GM19397 (cell line): ENCODE data around the gene FSTL1.

Source experiments
- ATAC-seq: cut with Tn5 transposase; IDR thresholded peaks from one replicate; pipeline ENCODE4 v1.9.1; 2021; ENCODE audit warnings: mild to moderate bottlenecking, moderate library complexity; ENCODE audit not compliant: unreplicated experiment

Gene FSTL1

DNA sequence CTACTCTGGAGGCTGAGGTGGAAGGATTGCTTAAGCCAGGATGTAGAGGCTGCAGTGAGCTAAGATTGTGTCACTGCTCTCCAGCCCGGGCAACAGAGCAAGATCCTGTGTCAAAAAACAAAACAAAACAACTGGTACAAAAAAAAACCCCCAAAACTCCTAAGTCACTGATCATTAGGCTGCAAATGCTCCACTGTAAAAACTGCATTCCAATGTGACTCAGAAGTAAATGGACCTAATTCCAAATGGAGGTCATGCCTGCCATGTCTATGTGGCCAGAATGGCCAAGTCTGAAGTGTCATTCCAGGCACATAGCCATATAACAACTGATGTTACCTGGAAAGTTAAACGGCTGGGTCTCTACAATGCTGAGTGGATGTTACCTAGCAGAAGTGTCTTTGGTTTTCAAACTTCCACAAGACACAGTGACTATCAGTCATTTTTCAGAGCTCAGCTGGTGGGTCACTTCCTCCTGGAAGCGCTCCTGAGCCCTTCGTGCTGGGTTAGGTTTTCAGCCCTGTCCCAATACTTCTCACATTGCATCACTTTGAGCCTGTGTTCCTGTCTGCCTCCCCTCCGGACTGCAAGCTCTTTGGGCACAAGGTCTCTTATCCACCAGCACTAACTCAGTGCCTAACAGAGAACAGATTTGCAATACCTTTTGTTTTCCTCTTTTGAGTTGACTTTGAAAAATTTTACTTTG is 10.6 kb downstream of the FSTL1 start:
- no peak for ATAC-seq

DNA sequence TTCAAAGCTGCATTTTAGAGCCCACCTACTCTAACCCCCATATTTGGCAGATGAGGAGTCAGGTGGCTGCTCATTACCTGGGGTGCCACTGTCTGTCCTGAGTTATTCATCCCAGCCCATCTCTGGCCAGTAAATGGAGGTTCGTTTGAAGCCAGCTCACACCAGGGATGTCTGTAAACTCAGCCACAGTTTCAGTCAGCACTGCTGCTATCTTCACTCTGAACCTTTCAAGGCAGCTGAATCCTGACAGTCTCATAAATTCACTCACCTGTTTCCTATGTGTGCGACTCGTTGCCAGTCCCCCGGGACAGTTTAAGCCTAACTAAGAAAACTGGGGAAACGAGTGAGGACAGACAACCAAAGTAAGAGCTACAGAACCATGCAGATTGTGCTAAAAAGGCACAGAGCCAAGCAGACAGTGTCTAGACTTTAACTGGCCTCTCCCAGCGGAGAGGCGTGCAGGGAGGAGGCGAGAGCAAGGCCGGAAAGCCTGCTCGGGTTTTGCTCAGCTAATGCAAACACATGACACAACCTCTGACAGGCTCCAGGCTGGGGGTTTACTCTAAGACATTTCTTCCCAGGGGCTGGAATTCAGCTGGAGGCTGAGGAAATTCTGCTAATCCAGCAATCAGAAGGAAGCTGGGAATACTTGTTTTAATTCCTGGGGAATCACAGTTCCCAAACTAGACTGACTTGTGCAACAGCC is 12.0 kb downstream of the FSTL1 start:
- ATAC-seq, result no peak

DNA sequence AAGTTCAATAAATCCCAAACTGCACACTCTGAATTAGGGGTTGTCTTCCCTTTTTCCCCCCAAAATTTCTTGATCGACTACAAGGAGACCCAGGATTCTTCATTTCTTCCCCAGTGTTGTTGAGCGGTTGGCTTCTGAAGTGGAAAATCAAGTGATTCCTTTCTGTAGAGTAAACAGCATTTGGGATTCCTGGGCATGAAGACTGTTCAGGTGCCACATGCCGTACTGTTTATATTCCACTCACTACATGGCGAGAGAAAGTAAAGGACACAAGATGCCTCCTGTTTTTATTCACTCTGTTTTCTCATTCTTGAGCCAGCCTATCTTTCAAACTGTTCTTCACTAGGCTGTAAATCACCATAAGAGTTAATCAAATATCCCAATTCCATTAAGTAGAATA is 12.6 kb downstream of the FSTL1 start:
- no peak for ATAC-seq

DNA sequence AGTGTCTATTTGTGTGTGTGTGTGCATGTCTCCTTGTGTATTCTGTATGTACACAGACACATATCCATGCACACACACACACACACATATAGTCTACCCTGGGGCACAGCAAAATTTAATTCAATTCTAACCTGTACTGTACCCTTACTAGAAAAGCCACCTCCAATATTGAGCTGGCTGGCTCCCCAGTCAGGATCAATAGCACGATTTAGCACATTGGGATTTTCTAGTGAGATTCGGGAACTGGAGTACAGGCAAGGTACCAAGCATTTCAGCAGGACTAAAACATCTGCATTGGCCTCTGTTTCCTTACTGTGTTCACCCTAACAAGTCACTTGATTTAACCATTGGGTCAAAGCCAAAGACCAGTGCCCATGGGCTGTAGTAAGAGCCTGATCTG is 13.2 kb downstream of the FSTL1 start:
- no peak for ATAC-seq

DNA sequence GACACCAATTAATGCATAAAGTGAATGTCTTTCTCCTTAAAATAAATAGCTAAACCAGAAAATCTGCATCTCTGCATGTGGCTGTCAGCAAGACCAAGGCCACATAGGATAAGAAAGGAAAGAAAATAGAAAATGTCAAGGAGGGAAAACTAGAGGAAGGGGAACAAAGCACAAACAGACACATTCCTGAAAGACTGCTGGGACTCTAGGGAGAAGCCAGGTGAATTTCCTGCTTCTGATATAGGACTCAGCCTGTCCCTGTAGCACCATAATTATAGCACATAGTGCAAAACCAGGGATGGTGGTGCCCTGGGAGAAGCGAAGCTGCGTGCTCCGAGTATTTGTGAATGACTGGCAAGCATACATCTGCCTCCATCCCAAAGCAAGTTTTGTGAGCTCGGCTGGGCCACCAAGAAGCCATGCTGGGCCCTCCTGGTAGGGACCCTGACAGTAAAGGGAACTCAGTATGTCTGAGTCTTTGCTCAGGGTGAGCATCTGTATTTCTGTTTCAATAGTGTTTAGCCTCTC is 14.2 kb downstream of the FSTL1 start:
- ATAC-seq, result no peak

DNA sequence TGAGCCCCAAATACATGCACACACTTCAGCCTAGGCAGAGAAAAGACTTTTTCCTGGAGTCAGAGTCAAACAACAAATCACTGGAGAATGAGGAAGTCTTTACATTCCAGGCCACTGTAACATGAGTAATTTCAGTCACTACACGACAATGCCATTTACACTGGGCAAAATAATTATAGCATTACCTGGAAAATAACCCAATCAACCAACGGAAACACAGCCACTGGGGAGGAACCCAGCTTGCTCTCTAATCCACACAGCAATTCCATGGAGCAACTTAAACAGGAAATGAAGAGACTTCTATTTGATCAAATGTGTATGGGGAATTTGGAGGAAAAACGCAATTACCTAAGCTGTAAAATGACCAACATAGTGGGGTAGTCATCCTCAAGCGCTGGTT is 15.2 kb downstream of the FSTL1 start:
- ATAC-seq, result no peak

DNA sequence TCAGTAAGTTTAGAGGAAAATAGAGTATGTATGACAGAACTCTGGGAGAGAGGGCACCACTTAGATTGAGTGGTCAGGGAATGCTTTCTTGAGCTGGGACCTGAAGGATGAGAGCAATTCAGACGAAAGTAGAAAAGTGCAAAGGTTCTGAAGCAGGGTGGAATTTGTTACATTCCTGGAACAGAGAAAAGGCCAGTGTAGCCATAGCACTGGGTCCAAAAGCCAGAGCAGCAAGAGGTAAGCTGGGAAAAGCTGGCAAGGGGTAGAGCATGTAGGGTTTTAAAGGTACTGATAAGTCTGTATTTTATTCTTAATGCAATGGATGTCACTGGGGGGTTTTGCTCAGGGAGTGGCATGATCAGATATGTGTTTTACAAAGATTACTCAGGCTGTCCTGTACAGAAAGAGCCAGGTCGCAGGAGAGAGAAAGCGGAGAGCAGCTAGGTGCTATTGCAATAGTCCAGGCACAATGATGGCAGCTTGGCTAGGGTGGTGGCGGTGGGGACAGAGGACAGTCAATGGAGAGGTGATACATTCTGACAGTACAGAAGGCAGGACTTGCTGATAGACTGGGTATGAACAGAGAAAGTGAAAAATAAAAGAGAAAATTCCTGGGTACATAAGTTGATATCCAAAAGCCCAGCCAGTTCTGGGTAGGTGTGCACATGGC is 17.0 kb downstream of the FSTL1 start:
- no peak for ATAC-seq

DNA sequence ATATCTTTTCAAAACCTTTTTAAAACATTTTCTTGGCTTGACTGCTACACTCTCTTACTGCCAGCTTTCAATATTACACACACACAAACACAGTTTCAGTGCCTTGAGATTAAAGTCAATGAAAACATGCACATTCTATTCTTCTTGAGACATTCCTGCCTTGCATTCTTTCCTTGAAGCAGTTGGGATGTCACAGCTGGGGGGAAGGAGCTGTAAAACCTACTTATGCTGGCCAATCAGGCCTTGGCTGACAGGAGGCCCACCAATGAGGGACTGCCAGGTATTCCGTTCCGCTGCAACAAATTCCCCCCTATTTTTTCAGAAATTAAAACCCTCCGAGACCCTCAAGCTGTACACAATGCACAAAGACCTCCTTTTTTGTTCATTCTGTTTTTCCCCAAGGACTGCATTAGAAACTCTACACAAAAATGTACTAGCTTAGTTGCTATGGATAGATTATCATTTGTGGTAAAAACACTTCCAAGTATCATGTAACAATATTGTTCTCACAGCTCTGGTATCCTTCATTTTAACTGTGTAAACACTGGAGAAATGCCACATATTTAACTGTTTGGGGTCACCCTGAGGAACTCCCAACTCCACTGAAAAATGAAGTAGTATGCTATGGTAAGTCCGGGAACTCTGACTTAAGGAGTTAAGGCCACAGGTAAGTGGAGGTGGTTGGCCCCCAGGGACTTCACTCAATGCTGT is 18.5 kb downstream of the FSTL1 start:
- no peak for ATAC-seq

DNA sequence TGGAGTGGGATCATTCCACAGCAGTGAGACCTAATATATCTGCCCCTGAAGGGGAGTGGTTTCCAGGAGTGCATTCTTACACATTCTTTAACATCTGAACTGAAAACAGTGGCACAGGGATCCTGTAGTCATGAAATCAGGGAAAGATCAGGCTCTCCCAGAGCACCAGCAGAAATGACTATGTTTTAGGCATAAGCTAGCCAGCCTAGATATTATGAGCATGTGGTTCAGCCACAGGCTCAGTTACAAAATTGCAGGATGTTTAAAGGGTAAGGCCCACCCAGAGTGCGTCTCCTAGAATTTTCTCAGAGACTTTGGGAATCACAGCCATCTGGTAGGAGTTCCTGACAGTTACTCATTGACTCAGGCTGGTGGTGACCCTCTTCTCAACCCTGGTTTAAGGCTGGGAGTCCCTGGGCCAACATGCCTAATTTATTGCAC is 20.9 kb downstream of the FSTL1 start:
- no peak for ATAC-seq

DNA sequence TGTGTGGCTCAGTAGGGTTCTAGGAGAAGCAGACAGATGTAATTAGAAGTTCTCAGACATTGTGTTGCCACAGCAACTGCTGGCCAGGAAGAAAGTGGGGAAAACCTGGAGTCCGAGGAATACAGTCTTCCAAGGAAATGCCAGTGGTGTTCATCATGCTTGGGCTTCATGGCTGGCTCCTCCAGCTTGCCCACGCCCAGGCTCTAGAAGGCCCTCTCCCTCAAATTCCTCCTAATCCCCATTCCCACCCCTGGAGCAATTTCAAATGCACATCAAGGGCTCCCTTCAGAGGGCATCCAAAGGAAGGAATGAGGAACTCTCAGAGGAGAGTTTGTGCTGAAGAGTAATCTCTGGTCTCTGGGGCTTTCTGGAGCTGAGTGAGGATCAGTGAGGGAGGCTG is 21.9 kb downstream of the FSTL1 start:
- no peak for ATAC-seq

DNA sequence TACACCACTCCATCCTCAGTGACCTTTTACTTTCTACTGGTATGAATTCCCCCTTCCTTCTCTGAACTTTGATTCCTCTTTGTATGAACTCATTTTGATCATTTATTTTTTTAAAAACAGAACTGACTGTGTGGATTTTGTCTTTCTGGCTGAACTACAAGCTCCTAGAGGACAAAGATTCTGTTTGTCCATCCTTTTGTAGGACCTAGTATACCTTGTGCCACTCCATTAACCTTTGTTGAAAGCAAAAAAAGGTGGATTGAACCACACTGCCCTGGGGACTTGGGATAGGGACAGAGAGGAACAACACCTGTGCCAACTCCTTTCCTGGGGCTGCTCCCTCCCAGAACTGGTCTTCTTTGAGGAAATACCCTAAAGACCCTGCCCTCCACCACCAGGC is 23.6 kb downstream of the FSTL1 start:
- no peak for ATAC-seq

DNA sequence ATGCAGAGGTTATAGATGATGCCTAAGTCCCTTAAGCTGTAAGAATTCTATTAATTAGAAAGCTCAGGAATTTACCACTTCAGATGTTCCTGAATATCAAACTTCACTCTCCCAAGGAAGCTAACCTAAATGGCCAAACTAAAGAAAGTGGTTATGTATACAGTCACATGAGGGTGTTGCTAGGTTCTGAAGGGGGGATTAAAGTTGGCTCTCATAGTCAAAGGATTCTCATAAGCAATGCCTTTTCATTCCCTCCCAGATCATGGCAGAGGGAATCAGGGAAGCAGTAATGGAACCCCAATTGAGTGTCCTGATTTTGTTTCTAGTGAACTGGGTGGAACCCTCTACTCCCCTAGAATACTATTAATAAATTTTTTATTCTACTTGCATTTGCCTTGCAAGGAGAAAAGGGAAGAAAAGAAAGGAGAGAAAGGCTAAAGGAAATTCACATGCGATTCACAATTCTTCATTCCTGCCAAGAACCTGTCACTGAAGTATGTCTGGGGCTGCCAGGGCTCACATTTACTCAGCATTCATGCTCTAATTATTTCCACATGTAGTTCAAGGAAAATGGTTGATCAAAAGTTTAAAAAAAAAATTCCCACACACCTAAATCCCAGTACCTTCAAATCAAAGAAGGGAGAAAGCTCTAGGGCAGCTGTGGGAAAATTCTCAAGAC is 25.1 kb downstream of the FSTL1 start:
- no peak for ATAC-seq

DNA sequence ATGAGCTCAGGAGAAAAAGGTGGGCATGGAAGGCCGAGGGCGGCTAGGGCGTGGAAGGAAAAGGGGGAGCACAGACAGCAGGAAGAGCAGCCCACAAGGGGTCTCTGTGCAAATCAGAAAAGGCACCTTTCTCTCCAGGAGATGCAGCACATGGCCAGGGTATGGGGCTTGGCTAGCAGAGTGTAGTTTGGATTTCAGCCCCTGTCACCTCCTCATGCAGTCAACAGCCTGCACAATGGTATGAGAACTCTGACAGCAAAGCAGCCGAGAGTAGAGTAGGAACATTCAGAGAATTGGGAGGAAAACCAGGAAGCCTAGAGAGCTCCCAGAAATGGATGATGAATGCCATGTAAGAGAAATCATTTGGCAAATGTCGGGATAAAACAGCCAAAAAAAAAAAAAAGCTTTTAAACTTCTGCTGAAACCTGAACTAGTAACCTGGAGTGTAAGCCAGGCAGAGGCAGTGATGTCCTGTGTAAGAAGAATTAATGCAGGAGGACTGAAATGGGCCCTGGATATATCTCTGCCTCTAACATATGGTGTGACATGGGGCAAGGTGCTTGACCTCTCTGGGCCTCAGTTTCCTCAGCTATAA is 25.7 kb downstream of the FSTL1 start:
- ATAC-seq, result no peak

DNA sequence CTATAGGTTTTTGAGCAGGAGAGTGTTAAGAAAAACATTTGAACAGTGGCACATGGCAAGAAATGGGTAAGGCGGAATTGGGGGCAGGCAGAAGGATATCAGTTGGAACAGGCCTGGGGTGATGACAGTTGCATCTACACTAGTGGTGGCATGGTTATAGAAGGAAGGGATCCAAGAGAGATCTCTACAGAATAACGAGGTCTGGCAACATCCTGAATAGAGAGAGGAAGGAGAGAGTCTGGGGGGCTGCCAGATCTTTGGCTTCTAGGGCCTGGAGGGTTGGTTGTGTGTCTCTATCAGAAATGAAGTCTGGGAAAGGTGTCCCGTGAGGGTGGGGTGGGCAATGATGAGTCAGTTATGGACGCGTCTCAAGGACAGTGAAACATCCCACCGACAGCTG is 26.3 kb downstream of the FSTL1 start:
- no peak for ATAC-seq

DNA sequence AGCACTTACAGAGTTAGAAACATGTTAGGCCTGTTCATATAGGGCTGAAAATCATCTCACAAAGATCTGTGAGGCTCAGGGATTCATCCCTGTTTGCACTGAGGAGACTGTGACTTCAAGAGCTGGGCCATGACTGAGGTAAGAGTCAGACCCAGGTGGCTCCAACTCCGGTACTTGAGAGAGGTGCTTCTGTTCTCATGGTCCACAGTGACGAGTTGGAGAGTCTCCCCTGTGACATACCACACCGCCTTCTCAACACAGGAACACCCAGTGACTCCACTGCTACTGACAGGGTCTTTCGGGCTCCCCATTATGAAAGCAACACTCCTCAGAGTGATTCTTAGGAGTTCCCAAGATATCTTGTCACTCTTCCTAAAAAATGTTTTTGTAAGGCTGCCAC is 27.4 kb downstream of the FSTL1 start:
- ATAC-seq, result no peak

DNA sequence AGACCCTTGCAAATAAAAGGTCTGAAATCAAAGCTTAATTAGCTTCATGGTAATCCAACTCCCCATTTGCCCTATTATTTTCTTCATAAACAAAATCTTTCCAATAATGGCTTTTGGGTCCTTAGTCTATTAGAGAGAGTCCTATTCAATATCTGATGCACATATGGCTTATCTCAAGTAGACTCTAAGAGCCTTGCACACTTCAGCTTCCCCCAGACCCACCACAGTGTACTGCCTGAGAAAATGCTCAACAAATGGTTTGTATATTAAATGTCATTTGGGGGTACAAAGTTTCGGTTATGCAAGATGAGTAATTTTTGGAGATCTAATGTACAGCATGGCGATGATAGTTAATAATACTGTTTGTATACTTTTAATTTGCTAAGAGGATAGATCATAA is 28.9 kb downstream of the FSTL1 start:
- ATAC-seq, result no peak

DNA sequence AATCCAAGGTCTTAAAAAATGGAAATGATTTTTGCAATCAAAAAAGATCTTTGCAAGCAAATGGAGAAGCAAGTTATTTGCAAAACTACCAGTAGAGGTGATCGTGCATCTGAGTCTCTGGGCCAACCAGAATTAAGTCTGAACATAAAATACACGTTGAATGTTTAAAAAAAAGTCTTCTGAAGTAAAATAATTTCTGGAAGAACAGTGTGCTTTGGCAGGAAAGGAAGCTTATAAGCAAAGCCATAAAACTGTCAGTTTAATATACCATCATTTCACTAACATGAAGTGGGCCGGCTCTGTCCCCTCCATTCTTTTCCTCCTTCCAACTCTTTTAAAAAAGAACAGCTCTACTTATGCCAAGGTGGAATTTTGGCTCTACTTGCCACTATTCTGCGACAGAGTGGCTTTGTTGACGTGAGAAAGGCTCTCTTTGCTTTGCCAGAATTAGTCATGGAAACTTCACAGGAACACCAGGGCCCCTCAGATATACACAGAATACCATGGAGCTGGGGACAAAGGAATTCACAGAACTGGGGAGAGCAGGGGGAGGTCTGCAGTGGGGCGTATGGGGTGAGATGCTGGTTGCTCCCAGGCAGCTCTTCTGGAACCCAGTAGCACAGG is 29.8 kb downstream of the FSTL1 start:
- no peak for ATAC-seq

DNA sequence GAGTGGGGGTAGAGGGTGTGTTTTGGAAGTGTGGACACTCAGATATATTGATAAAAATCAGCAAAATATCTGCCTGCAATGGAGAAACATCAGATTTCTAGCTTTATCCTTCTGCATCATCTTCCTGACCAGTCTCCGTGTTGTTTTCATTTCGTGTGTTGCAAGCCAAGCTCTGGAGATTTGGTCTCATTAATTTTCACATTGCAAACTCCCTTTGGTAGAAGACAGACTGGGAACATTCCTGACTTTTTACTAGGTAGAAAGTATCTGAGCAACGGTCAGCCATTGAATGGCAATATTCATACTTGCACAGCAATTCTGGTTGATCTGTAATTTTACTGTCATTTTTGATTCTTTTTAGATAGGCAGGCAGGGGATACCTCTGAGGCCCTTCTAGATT is 30.4 kb downstream of the FSTL1 start:
- no peak for ATAC-seq

DNA sequence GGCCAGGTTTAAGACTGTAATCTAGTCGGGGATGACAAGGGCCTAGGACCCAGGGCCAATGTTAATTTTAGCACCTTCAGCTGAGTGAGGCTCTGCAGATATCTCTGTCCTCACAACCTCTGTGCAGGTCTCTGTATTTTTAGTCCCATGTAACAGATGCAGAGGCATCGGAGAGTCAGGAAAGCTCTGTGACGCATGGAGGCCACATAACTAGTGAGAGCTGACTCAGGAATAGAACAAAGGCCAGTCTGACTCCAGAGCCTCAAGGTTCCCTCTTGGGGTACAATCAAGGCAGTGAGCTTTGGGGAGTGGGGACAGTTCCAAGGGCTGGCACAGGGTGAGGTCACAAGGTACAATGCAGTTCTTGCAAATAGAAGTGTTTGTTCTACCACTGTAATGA is 31.0 kb downstream of the FSTL1 start:
- no peak for ATAC-seq
